Urinary bladder (tissue), 4 donors: ENCODE data around the gene DYRK1B. TPM values are rescaled to one million over a fixed set of nuclear protein-coding genes. Genes with fewer than 3 reads are reported as not detected.

Experiments
- DNase-seq: peaks from one replicate; pipeline ENCODE4 v3.0.0-alpha.2; 2015; ENCODE audit errors: extremely low spot score
- H3K27ac ChIP-seq: one replicate; pipeline ENCODE4 v1.5.1; 2013; ENCODE audit warnings: low read depth, mild to moderate bottlenecking, moderate library complexity
- H3K36me3 ChIP-seq: one replicate; pipeline ENCODE4 v1.6.1; 2013; ENCODE audit warnings: mild to moderate bottlenecking, moderate library complexity; ENCODE audit not compliant: insufficient read depth
- H3K4me1 ChIP-seq: one replicate; pipeline ENCODE4 v1.6.1; 2013; ENCODE audit warnings: mild to moderate bottlenecking, moderate library complexity; ENCODE audit not compliant: insufficient read depth
- H3K4me3 ChIP-seq: one replicate; pipeline ENCODE4 v1.5.1; 2013; ENCODE audit warnings: low read depth, low read length
- WGBS: extraction: QIAGEN DNeasy Blood & Tissue Kit; methylation state at CpG from one replicate; pipeline ENCODE4 v1.1.7; 2013; 5-methylcytosine and 5-hydroxymethylcytosine counted together
- polyA plus RNA-seq: library from polyadenylated mRNA; stranded (reverse); fragments of 200-250 nt; gene quantifications from one replicate; pipeline ENCODE4 v1.2.3, GENCODE V29; 2013
- total RNA-seq: library from RNA; depleted of rRNA; stranded (reverse); fragments of >200 nt; gene quantifications from one replicate; pipeline ENCODE4 v1.2.3, GENCODE V29; 2014
- donor health status: healthy with polysubstance abuse.
- donor health status: healthy.

Gene DYRK1B
- total and polyA plus RNA-seq, 2 donors: 12.6 to 17.2 TPM

- DNase-seq: no peak
- peak overlapping the region; percentile 74 for H3K4me3 ChIP-seq
- H3K27ac ChIP-seq: peak overlapping the region; percentile 72
- 2% methylated on average over 24 of the region's 24 CpGs for WGBS
- peaks cover 8% of the 10 kb centered on the region for H3K36me3 ChIP-seq
- H3K4me1 ChIP-seq: peaks cover 3% of the 10 kb centered on the region
Observed at GRCh38 chr19:39833160-39833463, 850 bp downstream of the DYRK1B start.

DNA sequence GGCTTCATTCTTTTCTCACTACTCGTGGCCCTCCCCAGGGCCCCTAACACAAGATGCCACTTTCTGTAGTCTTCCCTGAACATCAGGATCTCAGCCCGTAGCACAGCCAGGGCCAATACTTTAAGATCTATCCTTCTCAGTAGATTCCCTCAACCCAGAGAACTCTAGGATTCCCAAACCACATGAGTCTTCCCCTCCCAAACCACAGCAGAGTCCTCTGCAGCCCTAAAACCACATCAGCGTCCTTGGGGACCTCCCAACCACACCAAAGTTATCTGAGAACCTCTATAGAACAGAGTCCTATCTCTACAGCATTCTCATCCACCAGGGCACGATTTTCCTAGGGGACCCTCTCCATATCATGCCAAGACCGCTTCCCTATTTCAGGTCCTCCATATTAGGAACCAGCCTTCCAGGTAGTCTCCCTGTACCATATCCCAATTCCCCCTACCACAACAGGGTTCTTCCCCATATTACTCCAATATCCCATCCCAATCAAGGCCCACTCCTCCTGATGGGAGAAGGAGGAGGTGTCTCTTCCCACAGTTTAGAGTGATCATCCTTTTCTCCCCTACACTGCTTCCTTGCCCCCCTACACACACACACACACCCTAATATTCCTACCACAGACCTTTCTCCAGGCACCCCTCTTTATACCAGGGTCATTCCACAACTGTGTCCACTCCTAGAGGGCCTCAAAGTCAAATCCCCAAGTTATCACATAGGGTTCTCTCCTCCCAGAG is 1.4 kb downstream of the DYRK1B start:
- Histone ChIP-seq H3K36me3 (peaks cover 8% of the 10 kb centered on the region), H3K4me1 (peaks cover 3% of the 10 kb centered on the region), H3K27ac (no peak overlapping the region), H3K4me3 (peak overlapping the region; percentile 74)
- no peak for DNase-seq
- 70% methylated on average over 5 of the region's 5 CpGs for WGBS

DNA sequence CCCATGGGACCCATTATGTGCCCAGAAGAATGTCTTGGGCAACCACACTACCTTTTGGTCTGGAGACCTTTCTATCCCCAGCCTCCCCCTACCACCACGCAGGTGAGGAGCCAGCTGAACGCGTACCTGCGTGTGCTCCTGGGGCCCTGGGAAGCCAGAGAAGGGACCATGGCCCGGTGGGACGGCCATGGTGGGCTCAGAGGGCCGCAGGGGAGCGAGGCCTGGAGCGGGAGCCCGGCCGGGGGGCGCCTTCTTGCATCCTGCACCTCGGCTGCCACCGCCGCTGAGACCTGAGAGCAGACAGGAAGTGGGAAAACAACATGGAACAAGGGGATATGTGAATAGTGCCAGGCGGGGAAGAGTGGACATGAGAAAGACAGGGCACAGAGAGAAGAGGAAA is 2.3 kb downstream of the DYRK1B start:
- 91% methylated on average over 16 of the region's 16 CpGs for WGBS
- no peak overlapping the region for H3K27ac ChIP-seq

DNA sequence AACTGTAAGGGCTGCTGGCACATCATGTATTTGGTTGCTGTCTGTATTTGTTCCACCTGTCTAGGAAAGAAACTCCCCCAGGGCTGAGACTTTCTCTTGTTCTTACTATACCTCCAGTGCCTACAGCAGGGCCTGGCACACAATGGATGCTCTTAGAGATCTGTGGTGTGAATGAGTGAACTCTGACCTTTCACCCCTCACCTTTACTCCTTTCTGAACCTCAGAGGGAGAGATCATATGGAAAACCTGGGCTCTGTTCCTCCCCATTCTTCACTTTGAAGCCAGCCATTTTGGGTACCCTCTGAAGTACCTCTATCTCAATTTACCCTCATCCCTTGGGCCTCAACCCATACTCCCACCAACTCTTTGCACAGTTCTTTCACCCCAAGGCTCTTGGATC is 3.1 kb downstream of the DYRK1B start:
- no peak for DNase-seq
- Histone ChIP-seq H3K4me3 (no peak overlapping the region), H3K27ac (no peak overlapping the region), H3K4me1 (peaks cover 3% of the 10 kb centered on the region), H3K36me3 (peaks cover 10% of the 10 kb centered on the region)

More for the DNA sequence above, 2.3 kb downstream of the DYRK1B start:
- H3K4me1 ChIP-seq: peaks cover 3% of the 10 kb centered on the region
- no peak for DNase-seq
- H3K36me3 ChIP-seq: peaks cover 7% of the 10 kb centered on the region
- H3K4me3 ChIP-seq: no peak overlapping the region

GRCh38 chr19:39830406-39830805 is 3.6 kb downstream of the DYRK1B start:
- WGBS: 95% methylated on average over 18 of the region's 18 CpGs

GRCh38 chr19:39829702-39830275 is 4.2 kb downstream of the DYRK1B start:
- WGBS: 96% methylated on average over 10 of the region's 10 CpGs
- DNase-seq: no peak
- Histone ChIP-seq H3K4me1 (peaks cover 3% of the 10 kb centered on the region), H3K27ac (no peak overlapping the region), H3K4me3 (no peak overlapping the region), H3K36me3 (peaks cover 13% of the 10 kb centered on the region)

More at GRCh38 chr19:39830406-39830805, 3.6 kb downstream of the DYRK1B start:
- Histone ChIP-seq H3K36me3 (peaks cover 13% of the 10 kb centered on the region), H3K27ac (no peak overlapping the region), H3K4me3 (no peak overlapping the region), H3K4me1 (peaks cover 3% of the 10 kb centered on the region)
- DNase-seq: no peak

- Histone ChIP-seq H3K4me3 (no peak overlapping the region), H3K36me3 (peaks cover 13% of the 10 kb centered on the region), H3K27ac (no peak overlapping the region), H3K4me1 (peaks cover 3% of the 10 kb centered on the region)
- 67% methylated on average over 5 of the region's 5 CpGs for WGBS
- no peak for DNase-seq
Observed at GRCh38 chr19:39828654-39829032, 5.3 kb downstream of the DYRK1B start.

DNA sequence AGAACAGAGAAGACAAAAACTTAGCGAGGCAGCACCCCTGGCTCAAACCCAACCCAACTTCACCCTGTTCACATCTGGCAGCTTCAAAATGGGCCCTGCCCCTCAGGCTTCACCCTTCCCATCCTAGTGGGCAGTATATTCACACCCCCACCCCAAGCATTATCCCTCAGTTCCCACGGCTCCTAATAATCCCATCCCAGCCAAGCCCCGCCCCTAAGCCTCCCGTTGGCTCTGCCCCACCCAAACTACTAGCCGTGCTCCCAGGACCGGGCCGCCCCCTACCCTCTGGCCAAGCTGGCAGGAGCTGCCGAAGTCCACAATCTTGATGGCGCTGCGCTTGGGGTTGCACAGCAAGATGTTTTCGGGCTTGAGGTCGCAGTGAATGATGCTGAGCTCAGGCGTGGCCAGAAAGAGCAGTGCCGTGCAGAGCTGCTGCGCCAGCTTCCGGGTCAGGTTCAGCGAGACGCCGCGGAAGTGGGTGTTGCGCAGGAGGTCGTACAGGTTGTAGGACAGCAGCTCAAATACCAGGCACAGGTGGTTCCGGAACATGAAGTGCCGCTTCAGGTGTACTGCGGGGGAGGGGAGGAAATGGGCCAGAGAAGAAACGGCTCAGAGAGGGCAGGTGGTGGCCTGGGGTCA is 5.8 kb downstream of the DYRK1B start:
- Histone ChIP-seq H3K4me3 (no peak overlapping the region), H3K36me3 (peaks cover 13% of the 10 kb centered on the region), H3K27ac (no peak overlapping the region), H3K4me1 (peaks cover 3% of the 10 kb centered on the region)
- no peak for DNase-seq
- WGBS: 83% methylated on average over 26 of the region's 26 CpGs

GRCh38 chr19:39827216-39827615 is 6.7 kb downstream of the DYRK1B start:
- 92% methylated on average over 13 of the region's 13 CpGs for WGBS
- no peak overlapping the region for H3K4me3 ChIP-seq
- DNase-seq: no peak
- H3K36me3 ChIP-seq: peaks cover 13% of the 10 kb centered on the region
- no peaks in the 10 kb centered on the region for H3K4me1 ChIP-seq
- no peak overlapping the region for H3K27ac ChIP-seq

DNA sequence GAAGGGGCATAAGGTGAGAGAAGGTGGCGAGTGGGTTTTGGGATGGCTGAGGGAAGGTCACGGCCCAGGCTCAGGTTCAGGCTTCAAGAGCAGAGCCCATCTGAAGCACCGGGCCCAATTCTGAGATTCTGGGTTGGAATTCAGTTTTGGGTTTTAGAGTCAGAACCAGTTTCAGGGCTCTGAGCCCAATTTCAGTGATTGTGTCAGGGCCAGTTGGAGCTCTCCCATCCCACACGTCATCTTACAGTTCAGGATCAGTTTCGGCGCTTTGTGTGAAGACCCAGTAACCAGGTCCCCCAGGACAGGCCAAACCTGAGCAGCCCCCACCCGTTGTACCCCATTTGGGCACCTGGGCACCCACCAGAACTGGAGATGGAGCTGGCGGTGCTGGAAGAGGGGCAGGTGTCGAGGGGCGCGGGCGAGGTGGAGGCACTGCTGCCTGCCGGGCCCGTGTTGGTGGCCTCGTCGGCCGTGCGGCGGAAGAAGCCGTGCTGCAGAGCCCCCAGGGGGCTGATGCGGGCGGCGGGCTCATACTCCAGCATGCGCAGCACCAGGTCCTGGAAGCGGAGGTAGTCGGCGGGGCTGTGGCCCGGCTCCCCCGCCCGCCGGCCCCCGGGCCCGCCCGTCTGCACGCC is 7.5 kb downstream of the DYRK1B start:
- no peak overlapping the region for H3K4me3 ChIP-seq
- WGBS: 92% methylated on average over 35 of the region's 35 CpGs
- peaks cover 13% of the 10 kb centered on the region for H3K36me3 ChIP-seq
- no peak overlapping the region for H3K27ac ChIP-seq
- DNase-seq: no peak
- H3K4me1 ChIP-seq: no peaks in the 10 kb centered on the region

DNA sequence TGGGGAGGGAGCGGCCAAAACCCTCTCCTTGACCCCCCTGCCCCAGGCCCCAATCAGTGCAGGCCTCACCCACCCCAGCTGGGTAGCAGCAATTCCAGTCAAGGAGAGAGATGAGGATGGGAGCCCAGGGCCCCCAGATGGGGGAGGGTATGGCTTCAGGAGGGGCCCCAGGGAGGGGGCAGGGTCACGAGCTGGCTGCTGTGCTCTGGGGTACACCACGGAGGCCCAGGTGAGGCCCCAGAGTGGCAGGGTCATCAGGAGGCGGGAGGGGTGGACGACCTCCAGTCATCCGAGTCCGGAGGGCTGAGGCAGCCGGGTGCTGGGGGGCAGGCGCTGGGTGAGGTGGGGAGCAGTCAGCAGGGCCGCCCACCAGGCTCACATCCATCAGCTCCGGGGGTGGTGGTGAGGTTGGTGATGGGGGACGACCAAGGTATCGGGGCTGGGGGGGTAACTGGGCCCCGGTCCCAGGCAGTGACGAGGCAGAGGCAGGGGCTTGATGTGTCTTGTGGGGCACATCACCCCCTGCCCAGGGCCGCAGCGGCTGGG is 8.4 kb downstream of the DYRK1B start:
- Histone ChIP-seq H3K4me3 (no peak overlapping the region), H3K4me1 (no peaks in the 10 kb centered on the region), H3K27ac (no peak overlapping the region), H3K36me3 (peaks cover 13% of the 10 kb centered on the region)
- DNase-seq: no peak
- 83% methylated on average over 17 of the region's 17 CpGs for WGBS

- H3K4me1 ChIP-seq: no peaks in the 10 kb centered on the region
- 77% methylated on average over 11 of the region's 11 CpGs for WGBS
- peaks cover 13% of the 10 kb centered on the region for H3K36me3 ChIP-seq
- H3K4me3 ChIP-seq: no peak overlapping the region
- H3K27ac ChIP-seq: no peak overlapping the region
- DNase-seq: no peak
Observed at GRCh38 chr19:39825093-39825463, 8.9 kb downstream of the DYRK1B start.

DNA sequence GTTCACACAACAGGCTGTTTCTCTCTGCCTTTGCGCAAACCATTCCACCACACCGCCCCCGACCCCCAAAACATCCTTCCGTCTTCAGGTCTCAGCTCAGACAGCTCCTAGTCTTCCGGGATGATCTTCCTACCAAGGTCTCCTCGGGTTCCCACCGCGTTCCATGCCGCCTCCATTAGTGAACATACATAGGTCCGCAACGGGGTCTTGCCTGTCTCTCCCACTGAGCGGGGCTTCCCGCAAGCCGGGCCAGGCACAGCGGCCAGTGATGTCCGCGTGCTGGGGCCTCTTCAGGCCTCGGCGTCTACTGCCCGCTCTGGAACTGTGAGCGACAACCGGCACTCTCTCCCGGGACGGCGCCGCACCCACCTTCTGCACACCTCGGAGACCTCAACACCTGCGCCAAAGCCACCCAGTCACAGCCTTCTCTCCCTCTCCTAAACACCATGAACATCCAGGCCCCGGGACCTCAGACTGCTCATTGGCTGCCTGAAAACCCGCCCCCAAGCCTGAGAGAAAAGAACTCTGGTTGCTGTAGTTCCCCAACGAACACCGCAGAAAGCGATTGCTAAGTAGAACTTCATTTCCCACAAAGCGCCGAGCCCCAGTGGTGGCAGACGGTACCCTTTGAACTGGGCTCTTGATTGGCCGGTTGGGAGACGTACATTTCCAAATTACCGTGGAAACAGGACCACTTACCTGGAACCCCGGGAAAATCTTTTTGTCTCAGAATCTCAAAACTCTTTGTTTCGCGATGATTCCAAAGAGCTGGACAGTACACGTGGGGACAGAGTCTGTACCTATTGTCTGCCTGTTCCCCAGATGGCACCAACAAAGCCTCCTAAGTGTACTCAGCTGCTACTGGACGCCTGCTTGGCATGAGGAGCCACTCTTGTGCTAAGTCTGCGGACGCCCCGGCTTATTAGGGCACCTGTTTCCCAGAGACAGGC is 9.5 kb downstream of the DYRK1B start:
- 5% methylated on average over 47 of the region's 47 CpGs for WGBS
- peak; percentile 95 for DNase-seq
- Histone ChIP-seq H3K27ac (peak overlapping the region; percentile 25), H3K4me1 (no peaks in the 10 kb centered on the region), H3K4me3 (peak overlapping the region; percentile 65), H3K36me3 (peaks cover 7% of the 10 kb centered on the region)
